Measurements from ENCODE around the gene ARID3A. TPM values are rescaled to one million over a fixed set of nuclear protein-coding genes. Genes with fewer than 3 reads are reported as not detected.

Gene ARID3A
- total RNA-seq, 1 experiment from 2014 or later = 10.2 TPM

- intact Hi-C loops (cut with micrococcal nuclease) = no loop called here
- DNase-seq (ENCODE audit: unreplicated experiment) = no peak
- Mint-ChIP-seq H3K4me1 (ENCODE audit: insufficient read depth, unreplicated experiment) (no peaks in the 10 kb centered on the region), H3K9me3 (ENCODE audit: unreplicated experiment) (no peaks in the 10 kb centered on the region), H3K36me3 (ENCODE audit: insufficient read depth, unreplicated experiment) (no peaks in the 10 kb centered on the region), H3K4me3 (ENCODE audit: unreplicated experiment) (no peak overlapping the region), H3K27ac (ENCODE audit: low read depth, unreplicated experiment) (no peak overlapping the region), H3K27me3 (ENCODE audit: insufficient read depth, unreplicated experiment) (no peaks in the 10 kb centered on the region)
- POLR2A ChIA-PET = interaction anchor here (0.7 kb wide), 1 partner anchor 89 kb away, joined by 3 read pairs; no protein-coding TSS in a partner anchor
- no TSS peak for BruUV-seq (replicated peaks)
- CTCF ChIA-PET = no interaction called here
- no peak for TF ChIP-seq CTCF (IDR thresholded peaks at IDR 0.05; ENCODE audit: unreplicated experiment)
Measured at GRCh38 chr19:952049-952679, 26.3 kb downstream of the ARID3A start.

GRCh38 chr19:952680-953444 is 27.0 kb downstream of the ARID3A start:
- Mint-ChIP-seq H3K27me3 (ENCODE audit: insufficient read depth, unreplicated experiment) (no peaks in the 10 kb centered on the region), H3K36me3 (ENCODE audit: insufficient read depth, unreplicated experiment) (no peaks in the 10 kb centered on the region), H3K4me3 (ENCODE audit: unreplicated experiment) (no peak overlapping the region), H3K4me1 (ENCODE audit: insufficient read depth, unreplicated experiment) (no peaks in the 10 kb centered on the region), H3K27ac (ENCODE audit: low read depth, unreplicated experiment) (no peak overlapping the region), H3K9me3 (ENCODE audit: unreplicated experiment) (no peaks in the 10 kb centered on the region)
- no peak for TF ChIP-seq CTCF (IDR thresholded peaks at IDR 0.05; ENCODE audit: unreplicated experiment)
- ChIA-PET POLR2A (no interaction called here), CTCF (no interaction called here)
- DNase-seq (ENCODE audit: unreplicated experiment) = no peak
- no TSS peak for BruUV-seq (replicated peaks)
- intact Hi-C loops (cut with micrococcal nuclease) = no loop called here

- no TSS peak for BruUV-seq (replicated peaks)
- H3K4me3 Mint-ChIP-seq (ENCODE audit: unreplicated experiment) = no peak overlapping the region
- no peak for DNase-seq (ENCODE audit: unreplicated experiment)
- ChIA-PET CTCF (no interaction called here), POLR2A (no interaction called here)
- no peaks in the 10 kb centered on the region for H3K36me3 Mint-ChIP-seq (ENCODE audit: insufficient read depth, unreplicated experiment)
- H3K27ac Mint-ChIP-seq (ENCODE audit: low read depth, unreplicated experiment) = no peak overlapping the region
- no peak for TF ChIP-seq CTCF (IDR thresholded peaks at IDR 0.05; ENCODE audit: unreplicated experiment)
- no peaks in the 10 kb centered on the region for H3K27me3 Mint-ChIP-seq (ENCODE audit: insufficient read depth, unreplicated experiment)
- H3K9me3 Mint-ChIP-seq (ENCODE audit: unreplicated experiment) = no peaks in the 10 kb centered on the region
- peaks cover 2% of the 10 kb centered on the region for H3K4me1 Mint-ChIP-seq (ENCODE audit: insufficient read depth, unreplicated experiment)
- intact Hi-C loops (cut with micrococcal nuclease) = no loop called here
Measured at GRCh38 chr19:953445-954271, 27.8 kb downstream of the ARID3A start.

GRCh38 chr19:954272-954671 is 28.4 kb downstream of the ARID3A start:
- DNase-seq (ENCODE audit: unreplicated experiment) = no peak
- Mint-ChIP-seq H3K4me3 (ENCODE audit: unreplicated experiment) (no peak overlapping the region), H3K9me3 (ENCODE audit: unreplicated experiment) (no peaks in the 10 kb centered on the region), H3K4me1 (ENCODE audit: insufficient read depth, unreplicated experiment) (peaks cover 8% of the 10 kb centered on the region), H3K27ac (ENCODE audit: low read depth, unreplicated experiment) (no peak overlapping the region), H3K36me3 (ENCODE audit: insufficient read depth, unreplicated experiment) (no peaks in the 10 kb centered on the region), H3K27me3 (ENCODE audit: insufficient read depth, unreplicated experiment) (no peaks in the 10 kb centered on the region)
- BruUV-seq (replicated peaks) = no TSS peak
- ChIA-PET POLR2A (no interaction called here), CTCF (no interaction called here)
- intact Hi-C loops (cut with micrococcal nuclease) = no loop called here
- TF ChIP-seq CTCF (IDR thresholded peaks at IDR 0.05; ENCODE audit: unreplicated experiment) = no peak
